Hepatocyte (in vitro differentiated cells): Measurements from ENCODE around the gene USE1. TPM values are rescaled to one million over a fixed set of nuclear protein-coding genes. Genes with fewer than 3 reads are reported as not detected.

Experiments used
- DNase-seq: peaks from one replicate; pipeline ENCODE4 v3.0.0-alpha.2; 2016; ENCODE audit warnings: low spot score
- H2AFZ ChIP-seq: fragments of 200-600 bp; sonication (generic); 2 replicates; pipeline ENCODE4 v1.6.0; 2016; ENCODE audit warnings: antibody characterized with exemption, mild to moderate bottlenecking
- H3K27ac ChIP-seq: fragments of 200-600 bp; sonication (generic); 2 replicates; pipeline ENCODE4 v1.5.1; 2016; ENCODE audit warnings: mild to moderate bottlenecking
- H3K27me3 ChIP-seq: fragments of 200-600 bp; sonication (generic); 2 replicates; pipeline ENCODE4 v1.6.1; 2016
- H3K36me3 ChIP-seq: fragments of 200-600 bp; sonication (generic); replicated peaks from 2 replicates; pipeline ENCODE4 v1.5.1; 2016; ENCODE audit warnings: low read depth; ENCODE audit not compliant: insufficient read depth
- H3K4me1 ChIP-seq: fragments of 200-600 bp; sonication (generic); 2 replicates; pipeline ENCODE4 v1.5.1; 2016; ENCODE audit warnings: mild to moderate bottlenecking, moderate library complexity; ENCODE audit not compliant: insufficient read depth
- H3K4me2 ChIP-seq: fragments of 200-600 bp; sonication (generic); 2 replicates; pipeline ENCODE4 v1.6.0; 2016
- H3K4me3 ChIP-seq: fragments of 200-600 bp; sonication (generic); 2 replicates; pipeline ENCODE4 v1.5.1; 2016; ENCODE audit warnings: mild to moderate bottlenecking
- H3K79me2 ChIP-seq: fragments of 200-600 bp; sonication (generic); 2 replicates; pipeline ENCODE4 v1.6.0; 2017; ENCODE audit warnings: mild to moderate bottlenecking
- H3K9me2 ChIP-seq: fragments of 200-600 bp; sonication (generic); replicated peaks from 2 replicates; pipeline ENCODE4 v1.6.0; 2017; ENCODE audit warnings: mild to moderate bottlenecking; ENCODE audit not compliant: insufficient read depth
- H3K9me3 ChIP-seq: fragments of 200-600 bp; sonication (generic); 2 replicates; pipeline ENCODE4 v1.5.1; 2016; ENCODE audit warnings: low read depth, mild to moderate bottlenecking
- H4K20me1 ChIP-seq: fragments of 200-600 bp; sonication (generic); 2 replicates; pipeline ENCODE4 v1.6.0; 2016; ENCODE audit warnings: mild to moderate bottlenecking; ENCODE audit not compliant: insufficient read depth, poor library complexity, severe bottlenecking
- EZH2 ChIP-seq: fragments of 200-600 bp; sonication (generic); IDR thresholded peaks from 2 replicates; pipeline ENCODE4 v1.6.1; 2016; ENCODE audit warnings: antibody characterized with exemption, mild to moderate bottlenecking, borderline replicate concordance
- EZH2phosphoT487 ChIP-seq: fragments of 200-600 bp; sonication (generic); IDR thresholded peaks from one replicate; pipeline ENCODE4 v1.6.1; 2018; ENCODE audit warnings: antibody characterized with exemption, mild to moderate bottlenecking, low read depth, moderate library complexity; ENCODE audit not compliant: unreplicated experiment, severe bottlenecking
- WGBS: methylation state at CpG from one replicate; pipeline ENCODE4 v1.1.6; 2016; ENCODE audit warnings: low lambda C conversion rate; ENCODE audit errors: missing lambda C conversion rate; 5-methylcytosine and 5-hydroxymethylcytosine counted together
- polyA plus RNA-seq: library from polyadenylated mRNA; unstranded; fragments of >200 nt; fragmentation: Nextera tagmentation; extraction: Ambion mirVana; gene quantifications from 2 replicates; pipeline ENCODE4 v1.2.1, GENCODE V29; 2016
- total RNA-seq: library from RNA; depleted of rRNA; stranded (reverse); fragments of >200 nt; gene quantifications from 2 replicates; pipeline ENCODE4 v1.2.3, GENCODE V29; 2014
- TF ChIP-seq, protein P1 (sequence below): fragments of 200-600 bp; sonication (generic); IDR thresholded peaks from 2 replicates; pipeline ENCODE4 v1.5.1; 2016; ENCODE audit warnings: antibody characterized with exemption, mild to moderate bottlenecking; ENCODE audit not compliant: poor library complexity

The USE1 gene
- total and polyA plus RNA-seq, 2 experiments from 2014 or later: 26.9 to 46.7 TPM

- H3K79me2 ChIP-seq: peaks cover 6% of the 10 kb centered on the region
- H2AFZ ChIP-seq: no peak overlapping the region
- no peaks in the 10 kb centered on the region for H3K36me3 ChIP-seq
- H3K27ac ChIP-seq: no peak overlapping the region
- no peaks in the 10 kb centered on the region for H4K20me1 ChIP-seq
- no peaks in the 10 kb centered on the region for H3K9me3 ChIP-seq
- no peaks in the 10 kb centered on the region for H3K9me2 ChIP-seq
- H3K27me3 ChIP-seq: no peaks in the 10 kb centered on the region
- no peak overlapping the region for H3K4me2 ChIP-seq
- DNase-seq: peak; percentile 7
- no peak overlapping the region for H3K4me3 ChIP-seq
- TF ChIP-seq EZH2 (no peak), EZH2phosphoT487 (no peak)
- TF ChIP-seq, protein P1, sequence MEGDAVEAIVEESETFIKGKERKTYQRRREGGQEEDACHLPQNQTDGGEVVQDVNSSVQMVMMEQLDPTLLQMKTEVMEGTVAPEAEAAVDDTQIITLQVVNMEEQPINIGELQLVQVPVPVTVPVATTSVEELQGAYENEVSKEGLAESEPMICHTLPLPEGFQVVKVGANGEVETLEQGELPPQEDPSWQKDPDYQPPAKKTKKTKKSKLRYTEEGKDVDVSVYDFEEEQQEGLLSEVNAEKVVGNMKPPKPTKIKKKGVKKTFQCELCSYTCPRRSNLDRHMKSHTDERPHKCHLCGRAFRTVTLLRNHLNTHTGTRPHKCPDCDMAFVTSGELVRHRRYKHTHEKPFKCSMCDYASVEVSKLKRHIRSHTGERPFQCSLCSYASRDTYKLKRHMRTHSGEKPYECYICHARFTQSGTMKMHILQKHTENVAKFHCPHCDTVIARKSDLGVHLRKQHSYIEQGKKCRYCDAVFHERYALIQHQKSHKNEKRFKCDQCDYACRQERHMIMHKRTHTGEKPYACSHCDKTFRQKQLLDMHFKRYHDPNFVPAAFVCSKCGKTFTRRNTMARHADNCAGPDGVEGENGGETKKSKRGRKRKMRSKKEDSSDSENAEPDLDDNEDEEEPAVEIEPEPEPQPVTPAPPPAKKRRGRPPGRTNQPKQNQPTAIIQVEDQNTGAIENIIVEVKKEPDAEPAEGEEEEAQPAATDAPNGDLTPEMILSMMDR: no peak
- WGBS: 98% methylated on average over 14 of the region's 14 CpGs
- peaks cover 6% of the 10 kb centered on the region for H3K4me1 ChIP-seq
Measured at GRCh38 chr19:17210296-17210695, 4.9 kb upstream of the USE1 start.

- Histone ChIP-seq H3K36me3 (no peaks in the 10 kb centered on the region), H3K4me1 (peaks cover 6% of the 10 kb centered on the region), H2AFZ (no peak overlapping the region), H3K4me2 (no peak overlapping the region), H3K27ac (no peak overlapping the region), H3K9me2 (no peaks in the 10 kb centered on the region), H4K20me1 (no peaks in the 10 kb centered on the region), H3K4me3 (no peak overlapping the region), H3K9me3 (no peaks in the 10 kb centered on the region), H3K27me3 (no peaks in the 10 kb centered on the region), H3K79me2 (peaks cover 12% of the 10 kb centered on the region)
- no peak for TF ChIP-seq EZH2phosphoT487
- WGBS: 98% methylated on average over 29 of the region's 58 CpGs
- peak; percentile 4 for DNase-seq
Measured at GRCh38 chr19:17211547-17212446, 3.4 kb upstream of the USE1 start.

DNA sequence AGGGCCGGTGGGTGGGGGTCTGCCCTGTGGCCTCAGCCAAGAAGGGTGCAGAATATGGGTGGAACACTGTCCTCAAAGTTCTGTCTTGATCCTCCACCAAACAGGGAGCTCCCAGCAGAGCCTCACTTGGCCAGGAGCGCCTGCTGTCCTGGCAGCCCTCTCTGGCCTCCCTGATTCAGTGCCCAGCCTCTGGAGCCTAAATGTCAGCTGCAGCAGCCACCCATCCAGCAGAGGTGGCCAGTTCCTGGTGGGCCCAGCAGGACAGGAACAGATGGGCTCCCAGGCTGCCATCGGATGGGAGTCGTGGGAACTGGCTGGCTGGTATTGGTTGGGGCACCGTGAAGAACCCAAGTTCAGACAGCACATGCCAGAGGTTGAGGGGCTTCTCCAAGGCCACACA lies 1.8 kb upstream of the USE1 start:
- no peaks in the 10 kb centered on the region for H3K36me3 ChIP-seq
- no peaks in the 10 kb centered on the region for H3K27me3 ChIP-seq
- peak; percentile 3 for DNase-seq

More for the DNA sequence above, 1.8 kb upstream of the USE1 start:
- no peaks in the 10 kb centered on the region for H4K20me1 ChIP-seq
- TF ChIP-seq EZH2phosphoT487 (no peak), EZH2 (no peak)
- TF ChIP-seq, protein P1: no peak
- H3K79me2 ChIP-seq: peaks cover 12% of the 10 kb centered on the region
- H2AFZ ChIP-seq: no peak overlapping the region
- no peaks in the 10 kb centered on the region for H3K9me2 ChIP-seq
- no peaks in the 10 kb centered on the region for H3K9me3 ChIP-seq
- no peak overlapping the region for H3K4me3 ChIP-seq
- peaks cover 6% of the 10 kb centered on the region for H3K4me1 ChIP-seq
- H3K27ac ChIP-seq: no peak overlapping the region
- 98% methylated on average over 5 of the region's 5 CpGs for WGBS
- no peak overlapping the region for H3K4me2 ChIP-seq
